CD4-positive, CD25-positive, alpha-beta regulatory T cell (primary cell): Measurements from ENCODE around the gene CACNA2D3. TPM values are rescaled to one million over a fixed set of nuclear protein-coding genes. Genes with fewer than 3 reads are reported as not detected.

Source experiments
- ATAC-seq, 2 donors: fragments of 150-1000 bp; cut with Tn5 transposase; one replicate each; pipeline ENCODE4 v1.10.0; 2021; ENCODE audit warnings: low read depth in 2 of 2, moderate number of reproducible peaks in 2 of 2, moderate library complexity in 1 of 2
- DNase-seq, 3 donors: peaks; one replicate each; pipeline versions ENCODE4 v3.0.0 to v3.0.0-alpha.2; 2012 to 2022; ENCODE audit warnings: mixed read lengths in 1 of 3
- H3K27ac ChIP-seq: one replicate; pipeline ENCODE4 v1.7.0; 2013; ENCODE audit warnings: mild to moderate bottlenecking, low read length; ENCODE audit not compliant: insufficient read depth, poor library complexity, severe bottlenecking
- H3K27me3 ChIP-seq: one replicate; pipeline ENCODE4 v1.7.0; 2013; ENCODE audit warnings: low read length; ENCODE audit not compliant: control insufficient read depth, insufficient read depth
- H3K36me3 ChIP-seq: one replicate; pipeline ENCODE4 v1.7.0; 2013; ENCODE audit warnings: mild to moderate bottlenecking, low read length, moderate library complexity; ENCODE audit not compliant: control insufficient read depth, insufficient read depth
- H3K4me1 ChIP-seq: 2 replicates; pipeline ENCODE4 v1.7.0; 2013; ENCODE audit warnings: mild to moderate bottlenecking, low read length; ENCODE audit not compliant: insufficient read depth, control insufficient read depth, poor library complexity, severe bottlenecking
- H3K4me3 ChIP-seq: one replicate; pipeline ENCODE4 v1.7.0; 2013; ENCODE audit warnings: low read depth, mild to moderate bottlenecking, low read length, moderate library complexity
- H3K9me3 ChIP-seq, 2 experiments: 1 replicate in 1 of 2; 2 replicates in 1 of 2; pipeline ENCODE4 v1.7.0; 2013; ENCODE audit warnings: low read length in 2 of 2, mild to moderate bottlenecking in 1 of 2, moderate library complexity in 1 of 2; ENCODE audit not compliant: control insufficient read depth in 2 of 2
- H3K27ac Mint-ChIP-seq, 3 donors: one replicate each; pipeline ENCODE4 v1.8.0; 2020 to 2022; ENCODE audit warnings: mild to moderate bottlenecking in 3 of 3, mixed read lengths in 3 of 3, moderate library complexity in 2 of 3
- H3K27me3 Mint-ChIP-seq: one replicate; pipeline ENCODE4 v1.8.0; 2022; ENCODE audit warnings: mild to moderate bottlenecking, mixed read lengths
- H3K36me3 Mint-ChIP-seq: one replicate; pipeline ENCODE4 v1.8.0; 2020; ENCODE audit warnings: mixed read lengths
- H3K4me1 Mint-ChIP-seq, 4 donors: one replicate each; pipeline ENCODE4 v1.8.0; 2020 to 2022; ENCODE audit warnings: mixed read lengths in 4 of 4, mild to moderate bottlenecking in 1 of 4
- H3K4me3 Mint-ChIP-seq, 4 donors: one replicate each; pipeline ENCODE4 v1.8.0; 2020 to 2022; ENCODE audit warnings: mild to moderate bottlenecking in 4 of 4, mixed read lengths in 4 of 4, moderate library complexity in 3 of 4
- H3K9me3 Mint-ChIP-seq, 7 donors: one replicate each; pipeline ENCODE4 v1.8.0; 2020 to 2022; ENCODE audit warnings: mixed read lengths in 7 of 7, mild to moderate bottlenecking in 3 of 7, moderate library complexity in 2 of 7
- polyA plus RNA-seq, 4 donors: library from polyadenylated mRNA; unstranded; fragments of 300-500 nt; fragmentation: Illumina TruSeq; gene quantifications; one replicate each; pipeline ENCODE4 v1.2.3, GENCODE V29; 2021
- total RNA-seq: library from RNA; stranded (reverse); gene quantifications from one replicate; pipeline ENCODE4 v1.2.3, GENCODE V29; 2022

CACNA2D3 gene
- total and polyA plus RNA-seq, 5 donors from 2014 or later = not detected

DNA sequence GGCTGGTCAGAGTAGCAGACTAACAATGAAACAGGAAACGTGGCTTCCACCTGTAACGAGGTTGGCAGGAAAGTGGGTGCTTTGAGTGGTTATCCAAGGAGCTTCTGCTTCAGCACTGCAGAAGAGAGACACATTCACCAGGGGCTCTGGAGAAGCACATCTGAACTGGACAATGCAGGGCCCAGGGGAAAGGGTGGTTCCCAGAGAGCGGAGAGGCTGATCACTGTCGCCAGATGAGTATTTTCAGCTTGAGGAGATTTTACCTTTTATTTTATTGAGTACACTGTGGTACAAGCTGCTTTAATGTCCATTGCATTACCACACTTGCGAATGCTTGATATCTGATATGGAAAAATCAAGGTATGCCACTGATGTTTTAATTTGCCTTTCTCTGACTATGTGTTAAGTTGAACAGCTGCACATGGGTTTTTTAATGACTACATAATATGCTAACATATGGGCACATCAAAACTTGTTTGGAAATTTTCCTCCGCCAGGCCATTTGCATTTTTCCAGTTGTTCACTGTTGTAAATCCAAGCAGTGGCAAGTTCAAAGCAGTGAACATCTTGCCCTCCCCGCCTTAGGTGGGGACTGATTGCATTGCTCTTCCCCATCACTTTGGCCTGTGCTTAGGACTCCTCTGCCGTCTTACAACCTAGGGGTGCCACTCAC lies 753.4 kb downstream of the CACNA2D3 start:
- Histone ChIP-seq H3K4me1 (no peaks in the 10 kb centered on the region), H3K9me3 (no peaks in the 10 kb centered on the region), H3K27me3 (no peaks in the 10 kb centered on the region), H3K27ac (no peak overlapping the region), H3K36me3 (no peaks in the 10 kb centered on the region), H3K4me3 (no peak overlapping the region)
- Mint-ChIP-seq H3K27ac (no peak overlapping the region), H3K27me3 (no peaks in the 10 kb centered on the region), H3K4me1 (no peaks in the 10 kb centered on the region), H3K4me3 (no peak overlapping the region), H3K9me3 (peaks cover 1 to 5% (median 3%) of the 10 kb centered on the region in 7 donors), H3K36me3 (no peaks in the 10 kb centered on the region)
- no peak for ATAC-seq
- no peak for DNase-seq

DNA sequence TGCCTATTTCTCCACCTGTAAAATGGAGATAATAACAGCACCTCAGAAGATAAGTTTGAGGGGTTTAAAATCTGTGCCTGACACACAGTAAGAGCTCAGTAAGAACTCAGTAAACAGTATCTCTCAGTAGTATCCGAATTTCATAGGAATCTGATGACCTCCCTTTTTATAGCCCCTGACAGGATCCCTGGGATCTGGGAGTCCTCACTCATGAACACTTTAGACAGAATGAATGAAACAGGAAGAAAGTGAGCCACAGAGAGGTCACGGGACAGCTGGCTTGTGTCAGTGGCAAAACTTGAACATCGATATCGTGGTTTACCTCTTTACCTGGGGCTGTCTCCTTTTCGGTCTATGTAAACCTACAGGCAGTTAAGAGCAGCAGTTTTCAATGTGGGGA lies 754.3 kb downstream of the CACNA2D3 start:
- Histone ChIP-seq H3K36me3 (no peaks in the 10 kb centered on the region), H3K27me3 (no peaks in the 10 kb centered on the region), H3K4me3 (no peak overlapping the region), H3K9me3 (no peaks in the 10 kb centered on the region), H3K4me1 (no peaks in the 10 kb centered on the region), H3K27ac (no peak overlapping the region)
- no peak for ATAC-seq
- Mint-ChIP-seq H3K4me3 (no peak overlapping the region), H3K9me3 (peaks cover 1 to 5% (median 3%) of the 10 kb centered on the region in 7 donors), H3K27ac (no peak overlapping the region), H3K36me3 (no peaks in the 10 kb centered on the region), H3K4me1 (no peaks in the 10 kb centered on the region), H3K27me3 (no peaks in the 10 kb centered on the region)
- no peak for DNase-seq

DNA sequence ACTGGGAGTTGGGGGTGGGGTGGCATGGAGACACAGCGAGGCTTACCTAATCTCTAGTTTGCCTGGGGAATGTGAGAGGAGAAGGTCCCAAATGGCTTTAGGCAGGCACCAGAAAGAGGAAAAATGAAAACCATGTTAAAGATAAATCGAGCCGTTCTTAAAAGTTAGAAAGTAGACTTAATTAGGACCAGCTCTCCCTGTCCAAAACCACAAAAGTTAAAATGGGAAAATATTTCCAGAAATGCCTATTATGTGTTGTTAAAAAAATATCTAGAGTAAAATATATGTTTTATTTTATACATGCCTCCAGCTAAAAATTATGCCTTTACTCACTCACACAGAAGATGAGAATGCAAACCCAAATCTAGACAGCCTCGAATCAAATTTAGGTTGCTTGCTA lies 755.4 kb downstream of the CACNA2D3 start:
- Histone ChIP-seq H3K9me3 (no peaks in the 10 kb centered on the region), H3K4me3 (no peak overlapping the region), H3K27me3 (no peaks in the 10 kb centered on the region), H3K36me3 (no peaks in the 10 kb centered on the region), H3K27ac (no peak overlapping the region), H3K4me1 (no peaks in the 10 kb centered on the region)
- H3K27me3 Mint-ChIP-seq = no peaks in the 10 kb centered on the region
- H3K4me3 Mint-ChIP-seq = no peak overlapping the region
- H3K36me3 Mint-ChIP-seq = no peaks in the 10 kb centered on the region
- DNase-seq (no peak), ATAC-seq (no peak)
- peaks cover 1 to 8% (median 4%) of the 10 kb centered on the region in 7 donors for H3K9me3 Mint-ChIP-seq
- no peaks in the 10 kb centered on the region for H3K4me1 Mint-ChIP-seq
- H3K27ac Mint-ChIP-seq = no peak overlapping the region

DNA sequence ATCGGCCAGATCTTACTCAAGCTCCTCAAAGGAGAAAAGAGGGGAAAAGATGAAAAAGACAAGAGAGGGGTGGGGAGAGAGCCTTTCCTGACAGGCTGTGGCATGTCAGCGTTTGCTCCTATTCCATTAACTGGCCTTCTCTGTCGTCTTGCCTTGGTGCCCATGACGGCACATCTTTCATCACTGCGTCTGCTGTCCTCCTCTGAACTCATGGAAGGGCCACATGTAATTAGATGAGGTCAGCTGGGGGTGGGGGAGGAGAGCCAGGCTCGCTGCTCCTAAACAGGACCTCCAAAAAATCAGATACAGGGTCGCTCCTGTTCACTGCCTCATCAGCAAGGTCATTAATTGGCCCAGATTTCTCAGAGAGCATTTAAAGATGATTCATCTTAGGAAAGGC lies 755.8 kb downstream of the CACNA2D3 start:
- H3K4me3 ChIP-seq = no peak overlapping the region
- Mint-ChIP-seq H3K36me3 (no peaks in the 10 kb centered on the region), H3K9me3 (peaks cover 1 to 5% (median 4%) of the 10 kb centered on the region in 7 donors), H3K4me3 (no peak overlapping the region), H3K4me1 (no peaks in the 10 kb centered on the region), H3K27ac (no peak overlapping the region), H3K27me3 (no peaks in the 10 kb centered on the region)
- H3K9me3 ChIP-seq = no peaks in the 10 kb centered on the region
- no peak overlapping the region for H3K27ac ChIP-seq
- no peaks in the 10 kb centered on the region for H3K27me3 ChIP-seq
- H3K36me3 ChIP-seq = no peaks in the 10 kb centered on the region
- DNase-seq (no peak), ATAC-seq (no peak)
- H3K4me1 ChIP-seq = no peaks in the 10 kb centered on the region

DNA sequence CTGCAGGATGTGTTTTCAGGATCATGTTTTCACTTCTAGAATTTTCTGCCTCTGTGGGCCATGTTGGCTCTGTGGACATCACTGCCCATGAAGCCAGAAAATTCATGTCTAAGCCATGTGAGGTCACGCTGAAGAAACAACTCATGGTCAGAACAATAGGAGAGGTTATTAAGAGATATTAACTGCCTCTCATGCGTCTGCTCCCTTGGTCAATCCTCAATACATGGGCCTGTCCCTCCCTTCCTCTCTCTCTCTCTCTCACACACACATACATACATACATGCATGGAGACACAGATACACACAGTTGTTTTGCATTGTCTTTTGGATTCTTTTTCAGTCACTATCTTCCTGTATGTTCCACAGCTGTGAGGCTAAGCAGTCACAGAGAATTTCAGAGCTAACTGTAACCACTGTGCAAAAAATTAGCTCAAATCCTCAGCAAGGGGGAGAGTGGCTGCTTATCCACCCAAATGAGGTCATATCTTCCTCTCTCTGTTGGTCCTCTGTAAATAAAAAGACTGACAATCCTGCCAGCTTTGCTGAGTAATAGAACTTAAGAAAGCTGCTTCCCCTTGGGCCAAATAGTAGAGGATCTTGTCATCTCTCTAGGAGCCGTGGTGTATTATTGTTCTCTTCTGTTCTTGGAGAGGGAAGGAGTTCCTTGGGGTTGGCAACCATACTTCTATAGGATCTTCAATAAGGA lies 759.9 kb downstream of the CACNA2D3 start:
- DNase-seq (no peak), ATAC-seq (no peak)
- Mint-ChIP-seq H3K4me1 (no peaks in the 10 kb centered on the region), H3K4me3 (no peak overlapping the region), H3K9me3 (peaks cover 0 to 6% (median 1%) of the 10 kb centered on the region in 7 donors), H3K27ac (no peak overlapping the region), H3K27me3 (no peaks in the 10 kb centered on the region), H3K36me3 (no peaks in the 10 kb centered on the region)
- H3K4me1 ChIP-seq = no peaks in the 10 kb centered on the region
- no peak overlapping the region for H3K27ac ChIP-seq
- no peaks in the 10 kb centered on the region for H3K9me3 ChIP-seq
- H3K4me3 ChIP-seq = no peak overlapping the region
- no peaks in the 10 kb centered on the region for H3K36me3 ChIP-seq
- H3K27me3 ChIP-seq = no peaks in the 10 kb centered on the region

DNA sequence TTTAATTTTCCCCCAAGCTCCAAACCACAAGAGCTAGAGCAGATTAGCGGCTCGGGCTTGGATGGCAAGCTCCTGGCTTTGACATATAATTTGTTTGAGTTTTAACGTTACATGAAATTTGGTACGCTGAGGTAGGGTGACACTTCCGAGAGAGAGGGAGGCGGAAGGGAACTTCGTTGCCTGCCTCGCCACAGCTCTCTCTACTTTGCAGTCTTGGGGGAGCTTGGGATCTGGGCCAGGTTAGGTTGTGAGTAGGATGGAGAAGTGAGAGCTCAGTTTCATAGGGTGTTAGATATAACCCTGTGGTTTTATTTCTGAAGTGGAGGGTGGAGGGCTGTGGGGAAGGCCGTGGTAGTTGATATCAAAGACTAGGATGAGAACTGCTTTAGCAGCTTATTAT lies 765.8 kb downstream of the CACNA2D3 start:
- H3K27ac Mint-ChIP-seq = no peak overlapping the region
- H3K36me3 Mint-ChIP-seq = no peaks in the 10 kb centered on the region
- Histone ChIP-seq H3K27me3 (no peaks in the 10 kb centered on the region), H3K27ac (no peak overlapping the region), H3K4me1 (no peaks in the 10 kb centered on the region), H3K36me3 (no peaks in the 10 kb centered on the region), H3K4me3 (no peak overlapping the region), H3K9me3 (no peaks in the 10 kb centered on the region)
- H3K9me3 Mint-ChIP-seq = peaks cover 0 to 4% (median 1%) of the 10 kb centered on the region in 7 donors
- H3K27me3 Mint-ChIP-seq = no peaks in the 10 kb centered on the region
- DNase-seq (no peak), ATAC-seq (no peak)
- H3K4me3 Mint-ChIP-seq = no peak overlapping the region
- H3K4me1 Mint-ChIP-seq = no peaks in the 10 kb centered on the region

DNA sequence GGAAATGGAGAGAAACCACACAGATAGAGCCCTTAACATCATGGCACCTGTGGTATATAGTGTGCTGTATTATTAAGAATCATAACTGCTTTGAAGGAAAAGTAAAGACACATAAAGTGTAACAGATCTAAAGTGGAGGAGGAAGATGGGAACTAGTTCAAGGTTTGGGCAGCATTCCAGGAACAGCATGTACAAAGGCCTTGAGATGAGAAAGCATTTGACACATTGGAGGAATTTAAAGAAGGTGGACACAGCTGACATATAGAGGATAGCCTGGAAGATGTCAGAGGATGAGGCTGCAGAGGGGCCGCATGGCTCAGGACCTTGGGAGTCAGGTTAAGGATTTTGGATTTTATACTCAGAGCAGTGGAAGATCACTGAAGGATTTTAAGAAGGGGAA lies 766.5 kb downstream of the CACNA2D3 start:
- H3K4me3 ChIP-seq = no peak overlapping the region
- no peaks in the 10 kb centered on the region for H3K4me1 Mint-ChIP-seq
- H3K9me3 Mint-ChIP-seq = peaks cover 0 to 4% (median under 1%) of the 10 kb centered on the region in 7 donors
- no peaks in the 10 kb centered on the region for H3K4me1 ChIP-seq
- no peaks in the 10 kb centered on the region for H3K36me3 Mint-ChIP-seq
- H3K9me3 ChIP-seq = no peaks in the 10 kb centered on the region
- H3K27ac ChIP-seq = no peak overlapping the region
- no peaks in the 10 kb centered on the region for H3K27me3 ChIP-seq
- ATAC-seq (no peak), DNase-seq (no peak)
- H3K4me3 Mint-ChIP-seq = no peak overlapping the region
- H3K27ac Mint-ChIP-seq = no peak overlapping the region
- no peaks in the 10 kb centered on the region for H3K27me3 Mint-ChIP-seq
- H3K36me3 ChIP-seq = no peaks in the 10 kb centered on the region

DNA sequence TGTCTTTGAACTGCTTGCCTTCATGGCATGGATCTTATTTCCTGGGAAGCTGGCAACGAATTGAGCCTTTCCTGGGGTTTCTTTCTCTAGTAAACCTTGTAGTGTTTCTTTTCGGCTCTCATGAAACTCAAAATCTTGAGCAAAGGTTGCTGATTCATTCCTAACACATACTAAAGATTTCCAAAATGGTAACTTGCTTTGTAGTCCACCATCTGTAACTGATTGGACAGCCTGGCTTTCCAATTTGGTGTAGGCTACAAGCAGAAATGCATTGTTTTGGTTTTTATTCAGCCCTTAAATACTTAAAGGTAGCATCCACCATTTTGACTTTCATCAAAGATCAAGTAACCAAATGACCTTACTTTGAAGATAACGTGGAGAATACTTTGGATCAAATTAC lies 767.4 kb downstream of the CACNA2D3 start:
- no peaks in the 10 kb centered on the region for H3K4me1 Mint-ChIP-seq
- Histone ChIP-seq H3K9me3 (no peaks in the 10 kb centered on the region), H3K4me1 (no peaks in the 10 kb centered on the region), H3K36me3 (no peaks in the 10 kb centered on the region), H3K4me3 (no peak overlapping the region), H3K27ac (no peak overlapping the region), H3K27me3 (no peaks in the 10 kb centered on the region)
- DNase-seq (no peak), ATAC-seq (no peak)
- H3K9me3 Mint-ChIP-seq = peaks cover 0 to 4% (median 0%) of the 10 kb centered on the region in 7 donors
- no peaks in the 10 kb centered on the region for H3K36me3 Mint-ChIP-seq
- no peak overlapping the region for H3K4me3 Mint-ChIP-seq
- no peaks in the 10 kb centered on the region for H3K27me3 Mint-ChIP-seq
- no peak overlapping the region for H3K27ac Mint-ChIP-seq
